ENCODE data around the gene MB21D2.

- TF ChIP-seq CTCF (tag by site-specific recombination; IDR thresholded peaks at IDR 0.05), result no peak
- no peak for TF ChIP-seq ZNF704 (tag by site-specific recombination; IDR thresholded peaks at IDR 0.05)
- no peak for TF ChIP-seq SP2 (tag by site-specific recombination; IDR thresholded peaks at IDR 0.05)
- no peak for TF ChIP-seq ZNF549 (tag by site-specific recombination; IDR thresholded peaks at IDR 0.05)
Measured at GRCh38 chr3:192889679-192890078, 28.0 kb downstream of the MB21D2 start.

Data from HEK293 (cell line).